Endothelial cell of umbilical vein (primary cell): ENCODE results near the gene CD38. TPM values are rescaled to one million over a fixed set of nuclear protein-coding genes. Genes with fewer than 3 reads are reported as not detected.
"Not testable (repeated sequence)": the region's sequence is repeated elsewhere in the genome, so short reads cannot be mapped to it uniquely, and the experiment has no call there.

Experiments used
- BruUV-seq: library from RNA; stranded (reverse); fragments of 400-500 nt; replicated peaks from 2 replicates; lab custom pipeline; 2021; lab: Mats Ljungman, UMichigan
- CTCF ChIA-PET: fragments of 300-600, 350-600 bp; sonication (Branson Sonifier 250); formaldehyde crosslinking; loops from one replicate; lab custom pipeline; 2021; ENCODE audit warnings: antibody characterized with exemption, inconsistent platforms; lab: Charles Lee
- POLR2A ChIA-PET: fragments of 300-600, 350-600 bp; sonication (Branson Sonifier 250); formaldehyde crosslinking; loops from one replicate; lab custom pipeline; 2021; ENCODE audit warnings: antibody characterized with exemption, inconsistent platforms; lab: Charles Lee
- DNase-seq: peaks from one replicate; pipeline ENCODE4 v3.0.0-alpha.2; 2011; ENCODE audit warnings: low read depth, low spot score
- FAIRE-seq: peaks from 2 replicates; lab custom pipeline; 2011; peaks lifted over from hg19 to GRCh38; lab: Jason Lieb, UNC
- H2AFZ ChIP-seq: 2 replicates; pipeline ENCODE4 v1.6.0; 2012; ENCODE audit warnings: low read depth, low read length, control low read depth, inconsistent platforms
- H3K27ac ChIP-seq: 2 replicates; pipeline ENCODE4 v1.5.1; 2011; ENCODE audit warnings: low read depth, mild to moderate bottlenecking, control low read depth, low read length, moderate library complexity; ENCODE audit not compliant: insufficient read depth
- H3K27me3 ChIP-seq, 2 experiments: 2 replicates each; pipeline versions ENCODE4 v1.6.0 to v1.6.1; 2011; ENCODE audit warnings: low read length in 2 of 2, mixed read lengths in 1 of 2; ENCODE audit not compliant: control insufficient read depth in 2 of 2, insufficient read depth in 2 of 2
- H3K36me3 ChIP-seq, 2 experiments: 2 replicates in 1 of 2; 3 replicates in 1 of 2; pipeline ENCODE4 v1.5.1; 2011; ENCODE audit warnings: low read length in 2 of 2, mild to moderate bottlenecking in 1 of 2, moderate library complexity in 1 of 2; ENCODE audit not compliant: control insufficient read depth in 2 of 2, insufficient read depth in 2 of 2; ENCODE audit errors: extremely low read depth in 1 of 2
- H3K4me1 ChIP-seq: 3 replicates; pipeline ENCODE4 v1.5.1; 2011; ENCODE audit warnings: mild to moderate bottlenecking, low read length; ENCODE audit not compliant: control insufficient read depth, insufficient read depth; ENCODE audit errors: extremely low read depth
- H3K4me2 ChIP-seq: 2 replicates; pipeline ENCODE4 v1.6.1; 2011; ENCODE audit warnings: low read length, control low read depth, mixed read lengths; ENCODE audit not compliant: insufficient read depth
- H3K4me3 ChIP-seq, 3 experiments: fragments of 200-600 bp in 1 of 3; sonication (generic), shearing (Covaris generic) in 1 of 3; replicated peaks in 1 of 3; 2 replicates each; pipeline ENCODE4 v1.5.1; 2011 to 2016; ENCODE audit warnings: control low read depth in 3 of 3, low read length in 3 of 3, mild to moderate bottlenecking in 2 of 3, inconsistent platforms in 1 of 3, low read depth in 1 of 3, moderate library complexity in 1 of 3; ENCODE audit not compliant: insufficient read depth in 1 of 3
- H3K79me2 ChIP-seq: 2 replicates; pipeline ENCODE4 v1.6.0; 2012; ENCODE audit warnings: low read length, inconsistent platforms; ENCODE audit not compliant: control insufficient read depth, insufficient read depth
- H3K9ac ChIP-seq: replicated peaks from 2 replicates; pipeline ENCODE3; 2011; ENCODE audit warnings: low read length, control low read depth; ENCODE audit not compliant: insufficient read depth; ENCODE audit errors: extremely low read depth
- H3K9me1 ChIP-seq: replicated peaks from 3 replicates; pipeline ENCODE4 v1.6.0; 2011; ENCODE audit warnings: mild to moderate bottlenecking, low read length; ENCODE audit not compliant: control insufficient read depth, insufficient read depth; ENCODE audit errors: extremely low read depth
- H3K9me3 ChIP-seq: replicated peaks from 2 replicates; pipeline ENCODE4 v1.5.1; 2012; ENCODE audit warnings: low read length, inconsistent platforms; ENCODE audit not compliant: control insufficient read depth, insufficient read depth
- H4K20me1 ChIP-seq: replicated peaks from 2 replicates; pipeline ENCODE3; 2011; ENCODE audit warnings: mild to moderate bottlenecking, low read length; ENCODE audit not compliant: control insufficient read depth, insufficient read depth; ENCODE audit errors: extremely low read depth
- FOS ChIP-seq: IDR thresholded peaks from 2 replicates; pipeline ENCODE4 v1.6.1; 2011; ENCODE audit warnings: mild to moderate bottlenecking, low read length, moderate library complexity, borderline replicate concordance; ENCODE audit not compliant: insufficient read depth
- GATA2 ChIP-seq: IDR thresholded peaks from 2 replicates; pipeline ENCODE4 v1.7.0; 2011; ENCODE audit warnings: low read depth, mild to moderate bottlenecking, moderate library complexity, mixed read lengths, low read length; ENCODE audit not compliant: insufficient read length, insufficient read depth
- JUN ChIP-seq: IDR thresholded peaks from 2 replicates; pipeline ENCODE4 v1.6.1; 2011; ENCODE audit warnings: borderline replicate concordance, low read depth; ENCODE audit not compliant: insufficient read length, insufficient read depth
- MYC ChIP-seq: IDR thresholded peaks from one replicate; pipeline ENCODE4 v1.6.1; 2011; ENCODE audit warnings: mild to moderate bottlenecking, low read depth, low read length
- POLR2A ChIP-seq: IDR thresholded peaks from 2 replicates; pipeline ENCODE4 v1.6.1; 2012; ENCODE audit warnings: low read depth, mild to moderate bottlenecking, control low read depth, low read length
- POLR2AphosphoS5 ChIP-seq: IDR thresholded peaks from 2 replicates; pipeline ENCODE4 v1.6.1; 2012; ENCODE audit warnings: low read depth, mild to moderate bottlenecking, control low read depth, low read length, moderate library complexity; ENCODE audit not compliant: insufficient read depth
- dilution Hi-C: fragments of 300-500 bp; cut with MboI; formaldehyde crosslinking; loops from one replicate; pipeline ENCODE4 v1.15.0; 2019; ENCODE audit warnings: low sequenced_read_pairs; ENCODE audit not compliant: extremely low pct_ligation_motif_present
- intact Hi-C: fragments of 100-400 bp; cut with micrococcal nuclease; formaldehyde crosslinking; loops from one replicate; pipeline ENCODE4 v1.10.0; 2022
- polyA plus RNA-seq, 4 experiments: library from polyadenylated mRNA; depleted of rRNA in 3 of 4; stranded (reverse) in 3 of 4; unstranded in 1 of 4; fragments of >200 nt; gene quantifications; 2 replicates each; pipeline versions ENCODE4 v1.2.1 to v1.2.3, GENCODE V29; 2011 to 2012; ENCODE audit warnings: missing spikeins in 1 of 4
- total RNA-seq: library from RNA; stranded (reverse); gene quantifications from 2 replicates; pipeline ENCODE4 v1.2.3, GENCODE V29; 2021
- TF ChIP-seq, protein P1 (sequence below): IDR thresholded peaks from 2 replicates; pipeline ENCODE4 v1.6.1; 2011; ENCODE audit not compliant: insufficient read depth, insufficient read length
- TF ChIP-seq, protein P2 (sequence below), 2 donors: IDR thresholded peaks; 1 replicate in 1 of 2; 2 replicates in 1 of 2; pipeline ENCODE4 v1.5.1; 2011; ENCODE audit warnings: low read length in 2 of 2, mild to moderate bottlenecking in 2 of 2, moderate library complexity in 2 of 2, control low read depth in 1 of 2, inconsistent platforms in 1 of 2, low read depth in 1 of 2; ENCODE audit not compliant: insufficient read depth in 1 of 2; ENCODE audit errors: extremely low read depth in 1 of 2

CD38 gene
- total and polyA plus RNA-seq, 2 donors (not counting 3 experiments of a cell fraction or from before 2014, with no cell fraction given), result 0.11 to 0.31 TPM

DNA sequence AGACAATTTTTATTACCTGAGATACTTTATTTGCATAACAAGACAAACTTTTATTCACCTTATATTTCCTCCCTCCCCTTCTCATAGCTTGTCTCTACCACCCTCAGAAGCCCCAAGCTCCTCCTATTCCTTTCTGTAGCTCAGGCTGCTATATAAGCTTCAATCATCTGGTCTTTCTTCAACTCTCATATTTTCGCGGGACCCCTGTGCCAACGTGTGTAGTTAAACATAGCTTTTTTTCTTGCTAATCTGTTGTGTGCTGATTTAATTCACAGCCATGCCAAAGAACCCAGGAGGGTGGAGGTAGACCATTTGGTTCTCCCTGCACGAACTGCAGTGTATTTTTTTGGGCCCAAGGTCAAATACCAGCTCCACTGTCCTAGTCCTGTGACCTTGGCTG is 21.1 kb upstream of the CD38 start:
- intact Hi-C loops, result no loop called here
- DNase-seq, result no peak
- no peak overlapping the region for H3K27ac ChIP-seq
- dilution Hi-C loops, result no loop called here
- no peak for TF ChIP-seq FOS
- H3K4me3 ChIP-seq, result no peak overlapping the region
- no peaks in the 10 kb centered on the region for H3K27me3 ChIP-seq
- H2AFZ ChIP-seq, result no peak overlapping the region
- no peaks in the 10 kb centered on the region for H3K9me3 ChIP-seq
- peaks cover 16% of the 10 kb centered on the region for H3K4me1 ChIP-seq
- ChIA-PET CTCF (interaction anchor here (0.6 to 1.8 kb wide), 5 partner anchors 10 to 53 kb away, joined by 3 to 8 read pairs (median 3); no protein-coding TSS in a partner anchor), POLR2A (no interaction called here)
- no peaks in the 10 kb centered on the region for H4K20me1 ChIP-seq
- FAIRE-seq, result no peak
- H3K36me3 ChIP-seq, result no peaks in the 10 kb centered on the region
- no peak overlapping the region for H3K9ac ChIP-seq
- no peak overlapping the region for H3K4me2 ChIP-seq
- H3K9me1 ChIP-seq, result no peaks in the 10 kb centered on the region
- no TSS peak for BruUV-seq
- H3K79me2 ChIP-seq, result no peaks in the 10 kb centered on the region

DNA sequence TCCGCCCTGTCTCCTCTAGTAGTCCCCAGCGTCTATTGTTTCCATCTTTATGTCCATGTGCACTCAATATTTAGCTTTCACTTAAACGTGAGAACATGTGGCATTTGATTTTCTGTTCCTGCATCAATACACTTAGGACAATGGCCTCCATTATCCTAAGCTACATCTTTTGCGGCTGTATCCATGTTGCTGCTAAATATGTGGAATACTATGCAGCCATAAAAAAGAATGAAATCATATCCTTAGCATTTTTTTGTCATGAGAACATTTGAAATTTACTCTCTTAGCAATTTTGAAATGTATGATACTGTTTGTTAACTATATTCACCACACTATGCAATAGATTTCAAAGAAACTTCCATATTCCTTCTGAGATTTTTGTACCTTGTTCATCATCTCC is 19.8 kb upstream of the CD38 start:
- ChIA-PET POLR2A (no interaction called here), CTCF (interaction anchor here (1.2 kb wide), 1 partner anchor 48 kb away, joined by 3 read pairs; no protein-coding TSS in a partner anchor)
- Histone ChIP-seq H3K36me3 (no peaks in the 10 kb centered on the region), H3K9ac (no peak overlapping the region), H3K4me1 (peaks cover 15% of the 10 kb centered on the region), H3K79me2 (no peaks in the 10 kb centered on the region), H3K27me3 (no peaks in the 10 kb centered on the region), H3K9me3 (no peaks in the 10 kb centered on the region), H4K20me1 (no peaks in the 10 kb centered on the region), H3K27ac (no peak overlapping the region), H3K4me3 (no peak overlapping the region), H2AFZ (no peak overlapping the region), H3K4me2 (no peak overlapping the region), H3K9me1 (no peaks in the 10 kb centered on the region)
- intact Hi-C loops, result no loop called here
- TF ChIP-seq FOS (no peak), POLR2A (no peak), GATA2 (no peak), MYC (no peak), JUN (no peak), POLR2AphosphoS5 (no peak)
- TF ChIP-seq, protein P1, sequence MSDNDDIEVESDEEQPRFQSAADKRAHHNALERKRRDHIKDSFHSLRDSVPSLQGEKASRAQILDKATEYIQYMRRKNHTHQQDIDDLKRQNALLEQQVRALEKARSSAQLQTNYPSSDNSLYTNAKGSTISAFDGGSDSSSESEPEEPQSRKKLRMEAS, result no peak
- TF ChIP-seq, protein P2, sequence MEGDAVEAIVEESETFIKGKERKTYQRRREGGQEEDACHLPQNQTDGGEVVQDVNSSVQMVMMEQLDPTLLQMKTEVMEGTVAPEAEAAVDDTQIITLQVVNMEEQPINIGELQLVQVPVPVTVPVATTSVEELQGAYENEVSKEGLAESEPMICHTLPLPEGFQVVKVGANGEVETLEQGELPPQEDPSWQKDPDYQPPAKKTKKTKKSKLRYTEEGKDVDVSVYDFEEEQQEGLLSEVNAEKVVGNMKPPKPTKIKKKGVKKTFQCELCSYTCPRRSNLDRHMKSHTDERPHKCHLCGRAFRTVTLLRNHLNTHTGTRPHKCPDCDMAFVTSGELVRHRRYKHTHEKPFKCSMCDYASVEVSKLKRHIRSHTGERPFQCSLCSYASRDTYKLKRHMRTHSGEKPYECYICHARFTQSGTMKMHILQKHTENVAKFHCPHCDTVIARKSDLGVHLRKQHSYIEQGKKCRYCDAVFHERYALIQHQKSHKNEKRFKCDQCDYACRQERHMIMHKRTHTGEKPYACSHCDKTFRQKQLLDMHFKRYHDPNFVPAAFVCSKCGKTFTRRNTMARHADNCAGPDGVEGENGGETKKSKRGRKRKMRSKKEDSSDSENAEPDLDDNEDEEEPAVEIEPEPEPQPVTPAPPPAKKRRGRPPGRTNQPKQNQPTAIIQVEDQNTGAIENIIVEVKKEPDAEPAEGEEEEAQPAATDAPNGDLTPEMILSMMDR (IDR thresholded peaks at IDR 0.05; ENCODE audit: extremely low read depth in 1 of 2, insufficient read depth in 1 of 2, low read depth in 1 of 2, low read length in 2 of 2), result no peak
- FAIRE-seq (no peak), DNase-seq (no peak)
- dilution Hi-C loops, result no loop called here
- no TSS peak for BruUV-seq

DNA sequence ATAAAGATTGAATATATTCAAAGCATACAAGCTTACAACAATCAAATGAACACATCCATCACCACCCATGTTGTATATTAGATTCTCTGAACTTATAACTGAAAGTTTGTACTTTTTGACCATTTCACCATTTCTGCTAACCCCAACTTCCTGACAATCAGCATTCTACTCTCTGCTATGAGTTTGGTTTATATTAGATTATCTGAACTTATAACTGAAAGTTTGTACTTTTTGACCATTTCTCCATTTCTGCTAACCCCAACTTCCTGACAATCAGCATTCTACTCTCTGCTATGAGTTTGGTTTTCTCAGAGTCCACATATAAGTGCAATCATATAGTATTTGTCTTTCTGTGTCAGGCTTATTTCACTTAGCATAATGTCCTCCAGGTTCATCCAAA is 15.7 kb upstream of the CD38 start:
- DNase-seq, H2AFZ ChIP-seq, H3K9ac ChIP-seq, FAIRE-seq, H3K79me2 ChIP-seq, H4K20me1 ChIP-seq, H3K36me3 ChIP-seq, H3K4me3 ChIP-seq, POLR2A ChIA-PET, H3K27me3 ChIP-seq, H3K4me1 ChIP-seq, H3K9me3 ChIP-seq, BruUV-seq, dilution Hi-C loops, H3K4me2 ChIP-seq, H3K27ac ChIP-seq, H3K9me1 ChIP-seq: not testable (repeated sequence)
- intact Hi-C loops, result loop anchor here (5.0 kb wide), 1 partner anchor 650 kb away; no protein-coding TSS in a partner anchor
- CTCF ChIA-PET, result interaction anchor here (1.1 kb wide), 2 partner anchors 17 to 43 kb away, joined by 3 read pairs; no protein-coding TSS in a partner anchor
